SK-N-SH (cell line): ENCODE measurements around the gene GPR3. TPM values are rescaled to one million over a fixed set of nuclear protein-coding genes. Genes with fewer than 3 reads are reported as not detected.

Experiments
- CTCF ChIA-PET: fragments of 300-600, 350-600 bp; formaldehyde crosslinking; extraction: SDS; loops from one replicate; lab custom pipeline; 2021; lab: Yijun Ruan, JAX
- POLR2A ChIA-PET: fragments of 350-600 bp; sonication (Branson Sonifier 250); formaldehyde crosslinking; extraction: SDS; loops from one replicate; lab custom pipeline; 2020; ENCODE audit warnings: antibody characterized with exemption, inconsistent platforms; lab: Yijun Ruan, JAX
- DNase-seq: peaks from one replicate; pipeline ENCODE4 v3.0.0; 2012
- H2AFZ ChIP-seq: fragments of 200-600 bp; sonication (generic); 2 replicates; pipeline ENCODE4 v1.8.1; 2016; ENCODE audit warnings: antibody characterized with exemption, mild to moderate bottlenecking, low read depth
- H3F3A ChIP-seq: fragments of 200-600 bp; sonication (generic); replicated peaks from 2 replicates; pipeline ENCODE3; 2016; ENCODE audit warnings: antibody characterized with exemption, mild to moderate bottlenecking; ENCODE audit not compliant: insufficient read depth
- H3K27ac ChIP-seq, 2 experiments: fragments of 200-500 bp in 1 of 2; fragments of 200-600 bp in 1 of 2; sonication (Bioruptor generic) in 1 of 2; sonication (generic), shearing (Covaris generic) in 1 of 2; 2 replicates each; pipeline versions ENCODE4 v1.5.1 to v1.6.1; 2014 to 2016; ENCODE audit warnings: low read depth in 2 of 2, inconsistent platforms in 1 of 2, low read length in 1 of 2, mild to moderate bottlenecking in 1 of 2, mixed read lengths in 1 of 2
- H3K27me3 ChIP-seq: fragments of 200-600 bp; sonication (generic), shearing (Covaris generic); 2 replicates; pipeline ENCODE4 v1.6.1; 2016; ENCODE audit warnings: mixed run types; ENCODE audit not compliant: insufficient read depth
- H3K36me3 ChIP-seq, 2 experiments: fragments of 200-500 bp in 1 of 2; fragments of 200-600 bp in 1 of 2; sonication (Bioruptor generic) in 1 of 2; sonication (generic) in 1 of 2; replicated peaks in 1 of 2; 2 replicates each; pipeline versions ENCODE3 to v1.5.1; 2014 to 2016; ENCODE audit warnings: low read length in 1 of 2, mild to moderate bottlenecking in 1 of 2; ENCODE audit not compliant: insufficient read depth in 2 of 2, control insufficient read depth in 1 of 2
- H3K4me1 ChIP-seq, 2 experiments: fragments of 200-500 bp in 1 of 2; fragments of 200-600 bp in 1 of 2; sonication (Bioruptor generic) in 1 of 2; sonication (generic), shearing (Covaris generic) in 1 of 2; 2 replicates each; pipeline versions ENCODE4 v1.5.1 to v1.6.1; 2014 to 2016; ENCODE audit warnings: low read depth in 1 of 2, low read length in 1 of 2, mixed run types in 1 of 2; ENCODE audit not compliant: insufficient read depth in 2 of 2, control insufficient read depth in 1 of 2
- H3K4me2 ChIP-seq: fragments of 200-600 bp; sonication (generic), shearing (Covaris generic); 2 replicates; pipeline ENCODE4 v1.6.1; 2017; ENCODE audit warnings: mixed run types
- H3K4me3 ChIP-seq, 2 experiments: fragments of 200-500 bp in 1 of 2; fragments of 200-600 bp in 1 of 2; sonication (Bioruptor generic) in 1 of 2; sonication (generic), shearing (Covaris generic) in 1 of 2; 2 replicates each; pipeline versions ENCODE4 v1.5.1 to v1.8.1; 2014 to 2016; ENCODE audit warnings: low read depth in 2 of 2, inconsistent platforms in 1 of 2, low read length in 1 of 2, mild to moderate bottlenecking in 1 of 2, mixed read lengths in 1 of 2, moderate library complexity in 1 of 2
- H3K79me2 ChIP-seq: fragments of 200-600 bp; sonication (generic); 2 replicates; pipeline ENCODE4 v1.8.1; 2017; ENCODE audit warnings: mild to moderate bottlenecking; ENCODE audit not compliant: insufficient read depth
- H3K9ac ChIP-seq: fragments of 200-600 bp; sonication (generic); 2 replicates; pipeline ENCODE4 v1.6.1; 2017; ENCODE audit warnings: mixed run types
- H3K9me2 ChIP-seq: fragments of 200-600 bp; sonication (generic); 2 replicates; pipeline ENCODE4 v1.6.1; 2017; ENCODE audit warnings: mixed run types
- H3K9me3 ChIP-seq: fragments of 200-600 bp; sonication (generic); 2 replicates; pipeline ENCODE4 v1.6.1; 2017; ENCODE audit warnings: mixed run types, mild to moderate bottlenecking, moderate library complexity
- H4K20me1 ChIP-seq: fragments of 200-600 bp; sonication (generic); 2 replicates; pipeline ENCODE4 v1.6.1; 2017; ENCODE audit warnings: mild to moderate bottlenecking, mixed run types; ENCODE audit not compliant: insufficient read depth
- CHD2 ChIP-seq: fragments of 150-350 bp; IDR thresholded peaks from 2 replicates; pipeline ENCODE4 v1.6.1; 2018; ENCODE audit warnings: low read length; ENCODE audit not compliant: partially characterized antibody
- ELF1 ChIP-seq: IDR thresholded peaks from 2 replicates; pipeline ENCODE4 v1.4.0; 2012
- EP300 ChIP-seq, 2 experiments: IDR thresholded peaks; 2 replicates each; pipeline versions ENCODE4 v1.4.0 to v1.6.1; 2012; ENCODE audit warnings: borderline replicate concordance in 1 of 2, low read depth in 1 of 2, low read length in 1 of 2
- FOSL2 ChIP-seq: IDR thresholded peaks from 2 replicates; pipeline ENCODE4 v1.4.0; 2012; ENCODE audit warnings: low read depth, mild to moderate bottlenecking, moderate library complexity, borderline replicate concordance
- FOXJ3 ChIP-seq: sonication (generic); formaldehyde crosslinking; IDR thresholded peaks from 2 replicates; pipeline ENCODE4 v1.5.1; 2020; ENCODE audit warnings: mild to moderate bottlenecking, missing genetic modification reagents
- FOXM1 ChIP-seq: IDR thresholded peaks from 2 replicates; pipeline ENCODE4 v1.4.0; 2012; ENCODE audit warnings: low read depth, mild to moderate bottlenecking
- GABPA ChIP-seq: IDR thresholded peaks from 2 replicates; pipeline ENCODE4 v1.4.0; 2012; ENCODE audit warnings: low read depth, mild to moderate bottlenecking
- GATA2 ChIP-seq: sonication (generic); formaldehyde crosslinking; IDR thresholded peaks from 2 replicates; pipeline ENCODE4 v1.5.0; 2020; ENCODE audit warnings: mild to moderate bottlenecking, missing genetic modification reagents
- JUND ChIP-seq: IDR thresholded peaks from 2 replicates; pipeline ENCODE4 v1.4.0; 2012
- MEF2A ChIP-seq: IDR thresholded peaks from 2 replicates; pipeline ENCODE4 v1.4.0; 2012; ENCODE audit warnings: low read depth, borderline replicate concordance
- POLR2AphosphoS5 ChIP-seq: IDR thresholded peaks from 2 replicates; pipeline ENCODE4 v1.6.1; 2012; ENCODE audit warnings: low read depth, low read length
- RAD21 ChIP-seq: IDR thresholded peaks from 2 replicates; pipeline ENCODE4 v1.6.1; 2012; ENCODE audit warnings: mild to moderate bottlenecking, low read length
- RCOR1 ChIP-seq: fragments of 150-350 bp; IDR thresholded peaks from 2 replicates; pipeline ENCODE4 v1.6.1; 2017; ENCODE audit warnings: antibody characterized with exemption, low read length
- RXRA ChIP-seq: IDR thresholded peaks from 2 replicates; pipeline ENCODE4 v1.4.0; 2012; ENCODE audit warnings: low read depth, mild to moderate bottlenecking, borderline replicate concordance
- SIN3A ChIP-seq: IDR thresholded peaks from 2 replicates; pipeline ENCODE4 v1.6.1; 2012; ENCODE audit warnings: low read depth, mild to moderate bottlenecking, low read length, moderate library complexity, borderline replicate concordance
- SMC3 ChIP-seq: IDR thresholded peaks from 2 replicates; pipeline ENCODE4 v1.6.1; 2012; ENCODE audit warnings: low read depth, low read length, improper control_type of control experiment
- TAF1 ChIP-seq: IDR thresholded peaks from 2 replicates; pipeline ENCODE4 v1.6.1; 2012; ENCODE audit warnings: low read depth, mild to moderate bottlenecking, low read length, moderate library complexity, borderline replicate concordance
- TEAD4 ChIP-seq: IDR thresholded peaks from 2 replicates; pipeline ENCODE4 v1.4.0; 2012; ENCODE audit warnings: mild to moderate bottlenecking, borderline replicate concordance; ENCODE audit not compliant: insufficient read depth
- YY1 ChIP-seq: IDR thresholded peaks from 2 replicates; pipeline ENCODE4 v1.4.0; 2012; ENCODE audit warnings: low read depth, mild to moderate bottlenecking
- WGBS: methylation state at CpG from one replicate; pipeline ENCODE4 v1.1.6; 2017; ENCODE audit warnings: low lambda C conversion rate; 5-methylcytosine and 5-hydroxymethylcytosine counted together
- polyA plus RNA-seq, 3 experiments: library from polyadenylated mRNA; depleted of rRNA; stranded (reverse); fragments of >200 nt; gene quantifications; 2 replicates each; pipeline ENCODE4 v1.2.3, GENCODE V29; 2012
- TF ChIP-seq, protein P1 (sequence below): IDR thresholded peaks from 2 replicates; pipeline ENCODE4 v1.4.0; 2012; ENCODE audit warnings: low read depth, borderline replicate concordance
- TF ChIP-seq, protein P2 (sequence below): fragments of 150-350 bp; IDR thresholded peaks from 2 replicates; pipeline ENCODE4 v1.6.1; 2017; ENCODE audit warnings: antibody characterized with exemption, low read length, low read depth, borderline replicate concordance
- TF ChIP-seq, protein P3 (sequence below): IDR thresholded peaks from 2 replicates; pipeline ENCODE4; 2012
- TF ChIP-seq, protein P4 (sequence below): IDR thresholded peaks from 2 replicates; pipeline ENCODE4 v1.4.0; 2012; ENCODE audit warnings: low read depth

Gene GPR3
- polyA plus RNA-seq, 1 of the 3 experiments (the other 2 are of a cell fraction), result 6.0 TPM

DNA sequence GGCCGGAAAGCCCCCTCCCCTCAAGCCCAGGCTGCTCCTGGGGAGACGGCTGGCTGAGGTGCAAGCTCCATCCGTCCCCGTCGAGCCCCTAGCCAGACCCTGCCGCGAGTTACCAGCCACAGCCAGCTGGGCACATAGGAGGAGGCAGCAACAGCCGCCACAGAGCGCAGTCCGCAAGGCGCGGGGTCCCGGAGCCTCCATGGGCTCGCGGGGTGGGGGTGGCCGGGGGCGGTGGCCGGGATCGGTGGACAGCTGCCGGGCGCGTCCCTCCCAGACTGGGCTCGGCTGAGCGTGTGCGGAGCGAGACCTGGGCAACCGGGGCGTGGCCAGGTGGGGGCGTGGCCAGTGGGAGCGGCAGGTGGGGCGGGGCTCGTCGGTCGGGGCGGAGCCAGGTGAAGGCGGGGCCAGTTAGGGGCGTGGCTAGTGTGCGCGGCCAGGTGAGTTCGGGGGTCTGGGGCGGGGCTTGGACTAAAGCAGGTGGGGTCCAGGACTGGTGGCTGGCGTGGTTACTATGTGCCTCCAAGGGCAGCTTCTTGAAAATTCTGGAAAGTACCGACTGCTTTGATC, 9.3 kb upstream of the GPR3 start, which contains the start of gene CD164L2:
Gene CD164L2, minus strand, starts transcription at position 295 of the 567 bp plus-strand sequence. Its CDS starts 94 bp downstream, at position 201.
- Histone ChIP-seq H3F3A (no peaks in the 10 kb centered on the region), H3K27ac (no peak within 1 kb of the TSS), H4K20me1 (no peaks in the 10 kb centered on the region), H3K9ac (no peak within 1 kb of the TSS), H3K9me2 (no peaks in the 10 kb centered on the region), H2AFZ (no peak within 1 kb of the TSS), H3K4me2 (no peak within 1 kb of the TSS), H3K4me3 (no peak within 1 kb of the TSS), H3K36me3 (no peaks in the 10 kb centered on the region), H3K4me1 (peaks cover 0 to 10% of the 10 kb centered on the region in 2 experiments; a peak in 1 of 4 replicates), H3K9me3 (no peaks in the 10 kb centered on the region), H3K79me2 (no peaks in the 10 kb centered on the region), H3K27me3 (no peaks in the 10 kb centered on the region)
- 45% methylated on average over 14 of the region's 43 CpGs for WGBS
- CTCF ChIA-PET, result interaction anchor here (0.8 to 20.0 kb wide), 10 partner anchors 8 to 338 kb away, joined by 3 to 731 read pairs (median 6); partner anchors contain the start of gene MAP3K6
- POLR2A ChIA-PET, result interaction anchor here (1.1 kb wide), 1 partner anchor 18 kb away, joined by 4 read pairs; no protein-coding TSS in a partner anchor
- DNase-seq, result peak; percentile 70
- no peak for TF ChIP-seq RCOR1
- TF ChIP-seq RXRA, result no peak
- no peak for TF ChIP-seq FOXM1
- TF ChIP-seq FOXJ3, result no peak
- TF ChIP-seq GATA2 (CRISPR knock-in tag), result no peak
- TF ChIP-seq, protein P1, sequence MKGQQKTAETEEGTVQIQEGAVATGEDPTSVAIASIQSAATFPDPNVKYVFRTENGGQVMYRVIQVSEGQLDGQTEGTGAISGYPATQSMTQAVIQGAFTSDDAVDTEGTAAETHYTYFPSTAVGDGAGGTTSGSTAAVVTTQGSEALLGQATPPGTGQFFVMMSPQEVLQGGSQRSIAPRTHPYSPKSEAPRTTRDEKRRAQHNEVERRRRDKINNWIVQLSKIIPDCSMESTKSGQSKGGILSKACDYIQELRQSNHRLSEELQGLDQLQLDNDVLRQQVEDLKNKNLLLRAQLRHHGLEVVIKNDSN, result no peak
- no peak for TF ChIP-seq TEAD4
- no peak for TF ChIP-seq SIN3A
- no peak for TF ChIP-seq POLR2AphosphoS5
- no peak for TF ChIP-seq CHD2
- no peak for TF ChIP-seq ELF1
- no peak for TF ChIP-seq RAD21
- no peak for TF ChIP-seq JUND
- TF ChIP-seq, protein P2, sequence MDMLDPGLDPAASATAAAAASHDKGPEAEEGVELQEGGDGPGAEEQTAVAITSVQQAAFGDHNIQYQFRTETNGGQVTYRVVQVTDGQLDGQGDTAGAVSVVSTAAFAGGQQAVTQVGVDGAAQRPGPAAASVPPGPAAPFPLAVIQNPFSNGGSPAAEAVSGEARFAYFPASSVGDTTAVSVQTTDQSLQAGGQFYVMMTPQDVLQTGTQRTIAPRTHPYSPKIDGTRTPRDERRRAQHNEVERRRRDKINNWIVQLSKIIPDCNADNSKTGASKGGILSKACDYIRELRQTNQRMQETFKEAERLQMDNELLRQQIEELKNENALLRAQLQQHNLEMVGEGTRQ, result no peak
- TF ChIP-seq, protein P3, sequence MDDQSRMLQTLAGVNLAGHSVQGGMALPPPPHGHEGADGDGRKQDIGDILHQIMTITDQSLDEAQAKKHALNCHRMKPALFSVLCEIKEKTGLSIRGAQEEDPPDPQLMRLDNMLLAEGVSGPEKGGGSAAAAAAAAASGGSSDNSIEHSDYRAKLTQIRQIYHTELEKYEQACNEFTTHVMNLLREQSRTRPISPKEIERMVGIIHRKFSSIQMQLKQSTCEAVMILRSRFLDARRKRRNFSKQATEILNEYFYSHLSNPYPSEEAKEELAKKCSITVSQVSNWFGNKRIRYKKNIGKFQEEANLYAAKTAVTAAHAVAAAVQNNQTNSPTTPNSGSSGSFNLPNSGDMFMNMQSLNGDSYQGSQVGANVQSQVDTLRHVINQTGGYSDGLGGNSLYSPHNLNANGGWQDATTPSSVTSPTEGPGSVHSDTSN, result no peak

DNA sequence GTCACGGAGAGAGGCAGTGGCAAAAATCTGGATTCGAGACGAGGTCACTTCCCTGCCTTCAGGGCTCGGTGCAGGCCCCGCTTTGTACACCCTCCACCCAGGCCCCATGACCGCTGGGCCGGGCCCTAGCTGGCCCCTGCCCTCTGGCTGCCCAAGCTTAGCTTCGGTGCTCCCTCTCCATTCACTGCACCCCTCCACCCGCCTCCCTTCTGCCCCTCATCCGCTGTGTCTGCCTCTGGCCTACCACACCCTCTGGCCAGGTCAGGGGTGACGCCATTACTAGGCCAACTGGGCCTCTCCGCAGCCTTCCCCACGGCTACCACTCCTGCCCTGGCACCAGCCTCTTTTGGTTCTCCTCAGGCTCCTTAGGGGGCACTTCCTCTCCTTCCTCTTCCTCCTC, 8.8 kb upstream of the GPR3 start:
- WGBS, result 92% methylated on average over 13 of the region's 13 CpGs
- no peak overlapping the region for H3K4me2 ChIP-seq
- DNase-seq, result no peak
- no peaks in the 10 kb centered on the region for H3K27me3 ChIP-seq
- no peaks in the 10 kb centered on the region for H4K20me1 ChIP-seq
- CTCF ChIA-PET, result interaction anchor here (0.8 to 20.0 kb wide), 7 partner anchors 15 to 339 kb away, joined by 3 to 731 read pairs (median 8); partner anchors contain the start of gene MAP3K6
- H3K36me3 ChIP-seq, result no peaks in the 10 kb centered on the region
- H3F3A ChIP-seq, result no peaks in the 10 kb centered on the region
- peaks cover 0 to 10% of the 10 kb centered on the region in 2 experiments; a peak in 1 of 4 replicates for H3K4me1 ChIP-seq
- no peak overlapping the region for H3K27ac ChIP-seq
- no peak overlapping the region for H3K9ac ChIP-seq
- no peak overlapping the region for H2AFZ ChIP-seq
- no peaks in the 10 kb centered on the region for H3K9me2 ChIP-seq
- no peaks in the 10 kb centered on the region for H3K9me3 ChIP-seq
- H3K4me3 ChIP-seq, result no peak overlapping the region
- POLR2A ChIA-PET, result interaction anchor here (1.1 to 1.2 kb wide), 2 partner anchors 18 to 83 kb away, joined by 4 to 5 read pairs; no protein-coding TSS in a partner anchor
- H3K79me2 ChIP-seq, result no peaks in the 10 kb centered on the region
- no peak for TF ChIP-seq EP300 (IDR thresholded peaks at IDR 0.05; ENCODE audit: borderline replicate concordance in 1 of 2, low read depth in 1 of 2, low read length in 1 of 2)
- no peak for TF ChIP-seq YY1
- TF ChIP-seq, protein P4, sequence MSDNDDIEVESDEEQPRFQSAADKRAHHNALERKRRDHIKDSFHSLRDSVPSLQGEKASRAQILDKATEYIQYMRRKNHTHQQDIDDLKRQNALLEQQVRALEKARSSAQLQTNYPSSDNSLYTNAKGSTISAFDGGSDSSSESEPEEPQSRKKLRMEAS, result no peak
- TF ChIP-seq TAF1, result no peak
- no peak for TF ChIP-seq POLR2AphosphoS5
- no peak for TF ChIP-seq FOSL2
- TF ChIP-seq, protein P2, result no peak
- no peak for TF ChIP-seq SMC3
- TF ChIP-seq GABPA, result no peak
- TF ChIP-seq, protein P1, result no peak
- TF ChIP-seq ELF1, result no peak
- TF ChIP-seq MEF2A, result no peak
- no peak for TF ChIP-seq JUND
- no peak for TF ChIP-seq RCOR1
- TF ChIP-seq CHD2, result no peak
- no peak for TF ChIP-seq FOXM1
